HL-60/S4 treated with phorbol 12-myristate 13-acetate at 8.2 ng/mL for 4 days and 3 days (cell line): ENCODE data around the gene CYP2B6.
"Not testable (repeated sequence)": the region's sequence is repeated elsewhere in the genome, so short reads cannot be mapped to it uniquely, and the experiment has no call there.

ENCODE experiments used
- in situ Hi-C: fragments of 300-500 bp; cut with MboI; formaldehyde crosslinking; loops from 2 replicates; pipeline ENCODE4 v1.15.0; 2022; ENCODE audit warnings: low sequenced_read_pairs

Gene CYP2B6

GRCh38 chr19:40980743-40981442 lies 10.2 kb upstream of the CYP2B6 start:
- in situ Hi-C loops, result not testable (repeated sequence)

GRCh38 chr19:40981591-40981990 lies 9.5 kb upstream of the CYP2B6 start:
- in situ Hi-C loops, result no loop called here

- in situ Hi-C loops, result no loop called here
Observed at GRCh38 chr19:40982594-40983101, 8.4 kb upstream of the CYP2B6 start.

- in situ Hi-C loops, result no loop called here
Observed at GRCh38 chr19:40989453-40989852, 1.6 kb upstream of the CYP2B6 start.

- in situ Hi-C loops, result no loop called here
Observed at GRCh38 chr19:40995355-40995754, 4.3 kb downstream of the CYP2B6 start.

GRCh38 chr19:40999018-40999417 lies 7.9 kb downstream of the CYP2B6 start:
- in situ Hi-C loops, result not testable (repeated sequence)

- in situ Hi-C loops, result no loop called here
Observed at GRCh38 chr19:41000310-41000737, 9.2 kb downstream of the CYP2B6 start.

GRCh38 chr19:41001243-41001971 lies 10.3 kb downstream of the CYP2B6 start:
- in situ Hi-C loops, result no loop called here

- in situ Hi-C loops, result not testable (repeated sequence)
Observed at GRCh38 chr19:41003656-41004055, 12.6 kb downstream of the CYP2B6 start.

GRCh38 chr19:41009700-41010235 lies 18.7 kb downstream of the CYP2B6 start:
- in situ Hi-C loops, result no loop called here

GRCh38 chr19:41013359-41013758 lies 22.3 kb downstream of the CYP2B6 start:
- in situ Hi-C loops, result no loop called here

GRCh38 chr19:41014643-41015042 lies 23.6 kb downstream of the CYP2B6 start:
- in situ Hi-C loops, result no loop called here

GRCh38 chr19:41016488-41017071 lies 25.5 kb downstream of the CYP2B6 start:
- in situ Hi-C loops, result no loop called here

GRCh38 chr19:41018736-41019290 lies 27.7 kb downstream of the CYP2B6 start:
- in situ Hi-C loops, result no loop called here

- in situ Hi-C loops, result no loop called here
Observed at GRCh38 chr19:41019346-41019745, 28.3 kb downstream of the CYP2B6 start.

- in situ Hi-C loops, result no loop called here
Observed at GRCh38 chr19:41023193-41023592, 32.1 kb downstream of the CYP2B6 start.

GRCh38 chr19:41025411-41025810 lies 34.3 kb downstream of the CYP2B6 start:
- in situ Hi-C loops, result no loop called here

GRCh38 chr19:41025871-41026270 lies 34.8 kb downstream of the CYP2B6 start:
- in situ Hi-C loops, result no loop called here

- in situ Hi-C loops, result no loop called here
Observed at GRCh38 chr19:41027273-41027967, 36.3 kb downstream of the CYP2B6 start.

- in situ Hi-C loops, result no loop called here
Observed at GRCh38 chr19:41029524-41030432, 38.7 kb downstream of the CYP2B6 start.
